HEK293 (cell line): Measurements from ENCODE around the gene PAXX.
A peak's percentile ranks its signal among the peaks of the same experiment; 100 is the strongest.

Experiments
- CTCF ChIA-PET: fragments of 350-600 bp; formaldehyde crosslinking; extraction: SDS; loops from one replicate; lab custom pipeline; 2021; ENCODE audit warnings: antibody characterized with exemption; lab: Yijun Ruan, JAX
- POLR2A ChIA-PET: fragments of 300-600 bp; formaldehyde crosslinking; extraction: SDS; loops from one replicate; lab custom pipeline; 2020; ENCODE audit warnings: antibody characterized with exemption, inconsistent platforms; lab: Yijun Ruan, JAX
- H3K27ac ChIP-seq: fragments of 200-500 bp; sonication (Bioruptor generic); 2 replicates; pipeline ENCODE4 v1.5.1; 2014; ENCODE audit warnings: low read depth, low read length, control low read depth, inconsistent platforms; ENCODE audit errors: extremely low read depth
- H3K36me3 ChIP-seq, 2 experiments: fragments of 200-500 bp in 1 of 2; sonication (Bioruptor generic) in 1 of 2; 1 replicate in 1 of 2; 2 replicates in 1 of 2; pipeline ENCODE4 v1.5.1; 2014 to 2017; ENCODE audit warnings: inconsistent platforms in 2 of 2, low read length in 2 of 2; ENCODE audit not compliant: control insufficient read depth in 2 of 2, insufficient read depth in 1 of 2
- H3K4me1 ChIP-seq: fragments of 200-500 bp; sonication (Bioruptor generic); 2 replicates; pipeline ENCODE4 v1.5.1; 2014; ENCODE audit warnings: mild to moderate bottlenecking, low read length, inconsistent platforms; ENCODE audit not compliant: control insufficient read depth, insufficient read depth
- H3K4me3 ChIP-seq: 2 replicates; pipeline ENCODE4 v1.5.1; 2011; ENCODE audit warnings: low read depth, mild to moderate bottlenecking, control low read depth, low read length, moderate library complexity
- H3K9me3 ChIP-seq: fragments of 200-500 bp; sonication (Bioruptor generic); 2 replicates; pipeline ENCODE4 v1.5.1; 2014; ENCODE audit warnings: low read depth, low read length, inconsistent platforms; ENCODE audit not compliant: control insufficient read depth, insufficient read depth
- AEBP2 ChIP-seq: fragments of 450-650 bp; formaldehyde crosslinking; IDR thresholded peaks from 2 replicates; pipeline ENCODE4 v1.5.1; 2016; ENCODE audit warnings: missing biosample characterization, missing genetic modification characterization, borderline replicate concordance
- GFI1B ChIP-seq: fragments of 450-650 bp; formaldehyde crosslinking; IDR thresholded peaks from 2 replicates; pipeline ENCODE4 v1.5.1; 2016; ENCODE audit warnings: missing biosample characterization, missing genetic modification characterization
- HOXA7 ChIP-seq: sonication (generic); formaldehyde crosslinking; IDR thresholded peaks from 2 replicates; pipeline ENCODE4 v1.8.1; 2022; ENCODE audit warnings: missing genetic modification reagents, borderline replicate concordance
- SCRT1 ChIP-seq: fragments of 450-650 bp; formaldehyde crosslinking; IDR thresholded peaks from 2 replicates; pipeline ENCODE4 v1.5.1; 2016; ENCODE audit warnings: missing biosample characterization, missing genetic modification characterization, borderline replicate concordance
- ZBTB17 ChIP-seq: fragments of 450-650 bp; formaldehyde crosslinking; IDR thresholded peaks from 2 replicates; pipeline ENCODE4 v1.5.1; 2016; ENCODE audit warnings: missing biosample characterization, missing genetic modification characterization
- ZFHX2 ChIP-seq: fragments of 450-650 bp; formaldehyde crosslinking; conservative IDR thresholded peaks from 2 replicates; pipeline ENCODE4 v1.5.1; 2016; ENCODE audit warnings: missing biosample characterization, missing genetic modification characterization
- ZNF121 ChIP-seq: fragments of 450-650 bp; formaldehyde crosslinking; IDR thresholded peaks from 2 replicates; pipeline ENCODE4 v1.5.1; 2016; ENCODE audit warnings: missing biosample characterization, missing genetic modification characterization
- ZNF138 ChIP-seq: fragments of 450-650 bp; formaldehyde crosslinking; IDR thresholded peaks from 2 replicates; pipeline ENCODE4 v1.5.1; 2016; ENCODE audit warnings: missing biosample characterization, missing genetic modification characterization, borderline replicate concordance
- ZNF155 ChIP-seq: fragments of 450-650 bp; formaldehyde crosslinking; IDR thresholded peaks from 2 replicates; pipeline ENCODE4 v1.5.1; 2016; ENCODE audit warnings: missing biosample characterization, missing genetic modification characterization
- ZNF202 ChIP-seq: fragments of 450-650 bp; formaldehyde crosslinking; IDR thresholded peaks from 2 replicates; pipeline ENCODE4 v1.5.1; 2016; ENCODE audit warnings: missing biosample characterization, missing genetic modification characterization, borderline replicate concordance
- ZNF221 ChIP-seq: fragments of 450-650 bp; formaldehyde crosslinking; IDR thresholded peaks from 2 replicates; pipeline ENCODE4 v1.5.1; 2017; ENCODE audit warnings: missing biosample characterization, missing genetic modification characterization, borderline replicate concordance
- ZNF248 ChIP-seq: fragments of 450-650 bp; formaldehyde crosslinking; IDR thresholded peaks from 2 replicates; pipeline ENCODE4 v1.5.1; 2017; ENCODE audit warnings: missing biosample characterization, missing genetic modification characterization
- ZNF266 ChIP-seq: fragments of 450-650 bp; formaldehyde crosslinking; IDR thresholded peaks from 2 replicates; pipeline ENCODE4 v1.5.1; 2016; ENCODE audit warnings: missing biosample characterization, missing genetic modification characterization, low read depth
- ZNF335 ChIP-seq: fragments of 450-650 bp; formaldehyde crosslinking; conservative IDR thresholded peaks from 2 replicates; pipeline ENCODE4 v1.5.1; 2016; ENCODE audit warnings: missing biosample characterization, missing genetic modification characterization
- ZNF362 ChIP-seq: fragments of 450-650 bp; formaldehyde crosslinking; IDR thresholded peaks from 2 replicates; pipeline ENCODE4 v1.5.1; 2016; ENCODE audit warnings: missing biosample characterization, missing genetic modification characterization
- ZNF48 ChIP-seq: fragments of 450-650 bp; formaldehyde crosslinking; IDR thresholded peaks from 2 replicates; pipeline ENCODE4 v1.5.1; 2016; ENCODE audit warnings: missing biosample characterization, missing genetic modification characterization
- ZNF600 ChIP-seq: fragments of 450-650 bp; formaldehyde crosslinking; IDR thresholded peaks from 2 replicates; pipeline ENCODE4 v1.5.1; 2016; ENCODE audit warnings: missing biosample characterization, missing genetic modification characterization
- ZNF621 ChIP-seq: fragments of 450-650 bp; formaldehyde crosslinking; IDR thresholded peaks from 2 replicates; pipeline ENCODE4 v1.5.1; 2017; ENCODE audit warnings: missing biosample characterization, missing genetic modification characterization
- ZNF639 ChIP-seq: fragments of 450-650 bp; formaldehyde crosslinking; IDR thresholded peaks from 2 replicates; pipeline ENCODE4 v1.5.1; 2016; ENCODE audit warnings: missing biosample characterization, missing genetic modification characterization
- ZNF692 ChIP-seq: fragments of 450-650 bp; formaldehyde crosslinking; IDR thresholded peaks from 2 replicates; pipeline ENCODE4 v1.5.1; 2016; ENCODE audit warnings: missing biosample characterization, missing genetic modification characterization
- ZNF777 ChIP-seq: fragments of 450-650 bp; formaldehyde crosslinking; IDR thresholded peaks from 2 replicates; pipeline ENCODE4 v1.5.1; 2017; ENCODE audit warnings: missing biosample characterization, missing genetic modification characterization, borderline replicate concordance
- ZNF785 ChIP-seq: fragments of 450-650 bp; formaldehyde crosslinking; IDR thresholded peaks from 2 replicates; pipeline ENCODE4 v1.5.1; 2016; ENCODE audit warnings: missing biosample characterization, missing genetic modification characterization

PAXX gene

GRCh38 chr9:136985853-136986252 lies 6.4 kb upstream of the PAXX start:
- no peak for TF ChIP-seq ZNF138 (tag by site-specific recombination)
- no peak for TF ChIP-seq ZNF48 (tag by site-specific recombination)
- TF ChIP-seq ZBTB17 (tag by site-specific recombination) = no peak
- TF ChIP-seq ZNF248 = no peak
- no peak for TF ChIP-seq AEBP2 (tag by site-specific recombination)
- no peak for TF ChIP-seq SCRT1 (tag by site-specific recombination)
- no peak for TF ChIP-seq ZNF777 (tag by site-specific recombination)
- TF ChIP-seq ZNF600 = no peak
- TF ChIP-seq ZNF362 (tag by site-specific recombination) = no peak
- TF ChIP-seq ZFHX2 (tag by site-specific recombination) = no peak
- TF ChIP-seq ZNF692 (tag by site-specific recombination) = no peak
- TF ChIP-seq ZNF221 (tag by site-specific recombination) = no peak
- no peak for TF ChIP-seq ZNF266
- no peak for TF ChIP-seq GFI1B (tag by site-specific recombination)
- no peak for TF ChIP-seq ZNF121 (tag by site-specific recombination)
- TF ChIP-seq ZNF202 (tag by site-specific recombination) = no peak
- TF ChIP-seq ZNF335 (tag by site-specific recombination) = no peak
- no peak for TF ChIP-seq ZNF621 (tag by site-specific recombination)
- TF ChIP-seq HOXA7 (CRISPR knock-in tag) = no peak
- no peak for TF ChIP-seq ZNF785
- TF ChIP-seq, all 188 proteins: peak for 0
- POLR2A ChIA-PET = interaction anchor here (1.3 kb wide), 1 partner anchor 10 kb away, joined by 4 read pairs; the partner anchor contains the start of gene CLIC3
- Histone ChIP-seq H3K9me3 (no peaks in the 10 kb centered on the region), H3K36me3 (no peaks in the 10 kb centered on the region), H3K4me3 (no peak overlapping the region), H3K4me1 (no peaks in the 10 kb centered on the region), H3K27ac (no peak overlapping the region)
- CTCF ChIA-PET = interaction anchor here (0.7 to 1.2 kb wide), 2 partner anchors 21 to 44 kb away, joined by 3 to 5 read pairs; no protein-coding TSS in a partner anchor

GRCh38 chr9:136988872-136989271 lies 3.4 kb upstream of the PAXX start:
- Histone ChIP-seq H3K9me3 (no peaks in the 10 kb centered on the region), H3K27ac (no peak overlapping the region), H3K4me1 (no peaks in the 10 kb centered on the region), H3K4me3 (no peak overlapping the region), H3K36me3 (peaks cover 0 to 8% of the 10 kb centered on the region in 2 experiments; a peak in 1 of 3 replicates)
- ChIA-PET POLR2A (interaction anchor here (0.6 to 1.1 kb wide), 2 partner anchors 28 to 608 kb away, joined by 3 to 4 read pairs; no protein-coding TSS in a partner anchor), CTCF (interaction anchor here (0.6 to 3.5 kb wide), 7 partner anchors 12 to 346 kb away, joined by 3 to 12 read pairs (median 7); no protein-coding TSS in a partner anchor)
- TF ChIP-seq ZNF155 (no peak), ZNF121 (tag by site-specific recombination) (peak; percentile 44; the same call in 1 of the 2 replicates), ZNF639 (no peak)
